ENCODE measurements around the gene GAS2L3. TPM values are rescaled to one million over a fixed set of nuclear protein-coding genes. Genes with fewer than 3 reads are reported as not detected.

Gene GAS2L3
- polyA plus RNA-seq, 1 of the 3 experiments (the other 2 are of a cell fraction), result 1.6 TPM

DNA sequence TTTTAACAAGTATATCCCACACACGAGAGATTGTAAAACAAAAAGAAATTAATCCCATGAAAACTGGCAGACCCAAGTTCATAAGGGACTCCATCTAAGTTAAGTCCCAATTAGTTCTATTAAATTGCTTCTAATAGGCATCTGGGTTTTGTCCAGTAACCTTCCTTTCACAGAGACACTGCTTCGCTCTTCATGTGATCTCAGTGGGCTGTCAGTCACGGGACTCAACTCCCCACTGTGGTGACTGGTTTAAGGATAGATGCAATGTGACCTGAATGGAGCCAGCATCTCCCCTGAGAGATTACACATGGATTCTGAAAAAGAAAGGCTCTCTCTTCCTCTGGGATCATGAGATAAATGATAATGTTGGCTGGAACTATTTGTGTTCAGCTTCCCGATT is 96.4 kb downstream of the GAS2L3 start:
- no peak overlapping the region for H3K9ac ChIP-seq
- no peak overlapping the region for H2AFZ ChIP-seq (ENCODE audit: low read depth)
- H3F3A ChIP-seq (replicated peaks; ENCODE audit: insufficient read depth), result no peaks in the 10 kb centered on the region
- TF ChIP-seq, protein P1, sequence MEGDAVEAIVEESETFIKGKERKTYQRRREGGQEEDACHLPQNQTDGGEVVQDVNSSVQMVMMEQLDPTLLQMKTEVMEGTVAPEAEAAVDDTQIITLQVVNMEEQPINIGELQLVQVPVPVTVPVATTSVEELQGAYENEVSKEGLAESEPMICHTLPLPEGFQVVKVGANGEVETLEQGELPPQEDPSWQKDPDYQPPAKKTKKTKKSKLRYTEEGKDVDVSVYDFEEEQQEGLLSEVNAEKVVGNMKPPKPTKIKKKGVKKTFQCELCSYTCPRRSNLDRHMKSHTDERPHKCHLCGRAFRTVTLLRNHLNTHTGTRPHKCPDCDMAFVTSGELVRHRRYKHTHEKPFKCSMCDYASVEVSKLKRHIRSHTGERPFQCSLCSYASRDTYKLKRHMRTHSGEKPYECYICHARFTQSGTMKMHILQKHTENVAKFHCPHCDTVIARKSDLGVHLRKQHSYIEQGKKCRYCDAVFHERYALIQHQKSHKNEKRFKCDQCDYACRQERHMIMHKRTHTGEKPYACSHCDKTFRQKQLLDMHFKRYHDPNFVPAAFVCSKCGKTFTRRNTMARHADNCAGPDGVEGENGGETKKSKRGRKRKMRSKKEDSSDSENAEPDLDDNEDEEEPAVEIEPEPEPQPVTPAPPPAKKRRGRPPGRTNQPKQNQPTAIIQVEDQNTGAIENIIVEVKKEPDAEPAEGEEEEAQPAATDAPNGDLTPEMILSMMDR (IDR thresholded peaks at IDR 0.05), result no peak
- TF ChIP-seq, protein P2, sequence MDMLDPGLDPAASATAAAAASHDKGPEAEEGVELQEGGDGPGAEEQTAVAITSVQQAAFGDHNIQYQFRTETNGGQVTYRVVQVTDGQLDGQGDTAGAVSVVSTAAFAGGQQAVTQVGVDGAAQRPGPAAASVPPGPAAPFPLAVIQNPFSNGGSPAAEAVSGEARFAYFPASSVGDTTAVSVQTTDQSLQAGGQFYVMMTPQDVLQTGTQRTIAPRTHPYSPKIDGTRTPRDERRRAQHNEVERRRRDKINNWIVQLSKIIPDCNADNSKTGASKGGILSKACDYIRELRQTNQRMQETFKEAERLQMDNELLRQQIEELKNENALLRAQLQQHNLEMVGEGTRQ (IDR thresholded peaks at IDR 0.05; ENCODE audit: borderline replicate concordance, low read depth, low read length), result no peak
- no peak for TF ChIP-seq GABPA (IDR thresholded peaks at IDR 0.05; ENCODE audit: low read depth)
- no peak for TF ChIP-seq SMC3 (IDR thresholded peaks at IDR 0.05; ENCODE audit: low read depth, low read length)
- TF ChIP-seq TEAD4 (IDR thresholded peaks at IDR 0.05; ENCODE audit: borderline replicate concordance, insufficient read depth), result no peak
- TF ChIP-seq YY1 (IDR thresholded peaks at IDR 0.05; ENCODE audit: low read depth), result no peak
- TF ChIP-seq, protein P3, sequence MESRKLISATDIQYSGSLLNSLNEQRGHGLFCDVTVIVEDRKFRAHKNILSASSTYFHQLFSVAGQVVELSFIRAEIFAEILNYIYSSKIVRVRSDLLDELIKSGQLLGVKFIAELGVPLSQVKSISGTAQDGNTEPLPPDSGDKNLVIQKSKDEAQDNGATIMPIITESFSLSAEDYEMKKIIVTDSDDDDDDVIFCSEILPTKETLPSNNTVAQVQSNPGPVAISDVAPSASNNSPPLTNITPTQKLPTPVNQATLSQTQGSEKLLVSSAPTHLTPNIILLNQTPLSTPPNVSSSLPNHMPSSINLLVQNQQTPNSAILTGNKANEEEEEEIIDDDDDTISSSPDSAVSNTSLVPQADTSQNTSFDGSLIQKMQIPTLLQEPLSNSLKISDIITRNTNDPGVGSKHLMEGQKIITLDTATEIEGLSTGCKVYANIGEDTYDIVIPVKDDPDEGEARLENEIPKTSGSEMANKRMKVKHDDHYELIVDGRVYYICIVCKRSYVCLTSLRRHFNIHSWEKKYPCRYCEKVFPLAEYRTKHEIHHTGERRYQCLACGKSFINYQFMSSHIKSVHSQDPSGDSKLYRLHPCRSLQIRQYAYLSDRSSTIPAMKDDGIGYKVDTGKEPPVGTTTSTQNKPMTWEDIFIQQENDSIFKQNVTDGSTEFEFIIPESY (IDR thresholded peaks at IDR 0.05; ENCODE audit: borderline replicate concordance, low read depth), result no peak
- no peak for TF ChIP-seq JUND (IDR thresholded peaks at IDR 0.05)
- TF ChIP-seq, protein P4, sequence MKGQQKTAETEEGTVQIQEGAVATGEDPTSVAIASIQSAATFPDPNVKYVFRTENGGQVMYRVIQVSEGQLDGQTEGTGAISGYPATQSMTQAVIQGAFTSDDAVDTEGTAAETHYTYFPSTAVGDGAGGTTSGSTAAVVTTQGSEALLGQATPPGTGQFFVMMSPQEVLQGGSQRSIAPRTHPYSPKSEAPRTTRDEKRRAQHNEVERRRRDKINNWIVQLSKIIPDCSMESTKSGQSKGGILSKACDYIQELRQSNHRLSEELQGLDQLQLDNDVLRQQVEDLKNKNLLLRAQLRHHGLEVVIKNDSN (IDR thresholded peaks at IDR 0.05; ENCODE audit: borderline replicate concordance, low read depth), result no peak
- TF ChIP-seq MEF2A (IDR thresholded peaks at IDR 0.05; ENCODE audit: borderline replicate concordance, low read depth), result no peak
- no peak for TF ChIP-seq GATA2 (CRISPR knock-in tag; IDR thresholded peaks at IDR 0.05)
- TF ChIP-seq RAD21 (IDR thresholded peaks at IDR 0.05; ENCODE audit: low read length), result no peak
- TF ChIP-seq MXI1 (IDR thresholded peaks at IDR 0.05; ENCODE audit: low read depth, low read length), result no peak
- TF ChIP-seq, protein P5, sequence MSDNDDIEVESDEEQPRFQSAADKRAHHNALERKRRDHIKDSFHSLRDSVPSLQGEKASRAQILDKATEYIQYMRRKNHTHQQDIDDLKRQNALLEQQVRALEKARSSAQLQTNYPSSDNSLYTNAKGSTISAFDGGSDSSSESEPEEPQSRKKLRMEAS (IDR thresholded peaks at IDR 0.05; ENCODE audit: low read depth), result no peak
- TF ChIP-seq NRF1 (IDR thresholded peaks at IDR 0.05; ENCODE audit: low read depth, low read length), result no peak
- TF ChIP-seq EP300 (IDR thresholded peaks at IDR 0.05; ENCODE audit: borderline replicate concordance in 1 of 2, low read depth in 1 of 2, low read length in 1 of 2), result no peak
- TF ChIP-seq, protein P6, sequence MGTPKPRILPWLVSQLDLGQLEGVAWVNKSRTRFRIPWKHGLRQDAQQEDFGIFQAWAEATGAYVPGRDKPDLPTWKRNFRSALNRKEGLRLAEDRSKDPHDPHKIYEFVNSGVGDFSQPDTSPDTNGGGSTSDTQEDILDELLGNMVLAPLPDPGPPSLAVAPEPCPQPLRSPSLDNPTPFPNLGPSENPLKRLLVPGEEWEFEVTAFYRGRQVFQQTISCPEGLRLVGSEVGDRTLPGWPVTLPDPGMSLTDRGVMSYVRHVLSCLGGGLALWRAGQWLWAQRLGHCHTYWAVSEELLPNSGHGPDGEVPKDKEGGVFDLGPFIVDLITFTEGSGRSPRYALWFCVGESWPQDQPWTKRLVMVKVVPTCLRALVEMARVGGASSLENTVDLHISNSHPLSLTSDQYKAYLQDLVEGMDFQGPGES (IDR thresholded peaks at IDR 0.05; ENCODE audit: low read depth, low read length), result no peak
- H3K9me2 ChIP-seq, result no peaks in the 10 kb centered on the region
- H4K20me1 ChIP-seq (ENCODE audit: insufficient read depth), result no peaks in the 10 kb centered on the region
- H3K9me3 ChIP-seq, result no peaks in the 10 kb centered on the region
- DNase-seq, result no peak
- WGBS (ENCODE audit: low lambda C conversion rate), result 62% methylated on average over 4 of the region's 4 CpGs
- no peaks in the 10 kb centered on the region for H3K36me3 ChIP-seq (replicated peaks in 1 of 2; ENCODE audit: control insufficient read depth in 1 of 2, insufficient read depth in 2 of 2, low read length in 1 of 2)
- H3K79me2 ChIP-seq (ENCODE audit: insufficient read depth), result no peaks in the 10 kb centered on the region
- H3K4me1 ChIP-seq (ENCODE audit: control insufficient read depth in 1 of 2, insufficient read depth in 2 of 2, low read depth in 1 of 2, low read length in 1 of 2), result peaks cover 0 to 2% of the 10 kb centered on the region in 2 experiments; a peak in 1 of 4 replicates
- ChIA-PET POLR2A (no interaction called here), CTCF (no interaction called here)
- H3K27ac ChIP-seq (ENCODE audit: low read depth in 2 of 2, low read length in 1 of 2), result no peak overlapping the region
- no peaks in the 10 kb centered on the region for H3K27me3 ChIP-seq (ENCODE audit: insufficient read depth)
- no peak overlapping the region for H3K4me3 ChIP-seq (ENCODE audit: low read depth in 2 of 2, low read length in 1 of 2)
- H3K4me2 ChIP-seq, result no peak overlapping the region
